ENCODE data around the gene PTAFR. TPM values are rescaled to one million over a fixed set of nuclear protein-coding genes. Genes with fewer than 3 reads are reported as not detected.
A peak's percentile ranks its signal among the peaks of the same experiment; 100 is the strongest.

PTAFR gene
- polyA plus RNA-seq (ENCODE audit: insufficient read length in 4 of 4) = 1 to 10 TPM; 2.3 to 3.9 (median 2.7) TPM

GRCh38 chr1:28176492-28177470 is at the start of gene PTAFR:
Gene PTAFR, minus strand, starts transcription at chr1:28176690. Its CDS starts 25,669 bp downstream, at chr1:28151021.
- no peak for DNase-seq (ENCODE audit: low read depth in 4 of 4, low spot score in 3 of 4)

GRCh38 chr1:28213315-28213714 is 36.8 kb upstream of the PTAFR start:
- no peak for DNase-seq (ENCODE audit: low read depth in 4 of 4, low spot score in 3 of 4)

DNA sequence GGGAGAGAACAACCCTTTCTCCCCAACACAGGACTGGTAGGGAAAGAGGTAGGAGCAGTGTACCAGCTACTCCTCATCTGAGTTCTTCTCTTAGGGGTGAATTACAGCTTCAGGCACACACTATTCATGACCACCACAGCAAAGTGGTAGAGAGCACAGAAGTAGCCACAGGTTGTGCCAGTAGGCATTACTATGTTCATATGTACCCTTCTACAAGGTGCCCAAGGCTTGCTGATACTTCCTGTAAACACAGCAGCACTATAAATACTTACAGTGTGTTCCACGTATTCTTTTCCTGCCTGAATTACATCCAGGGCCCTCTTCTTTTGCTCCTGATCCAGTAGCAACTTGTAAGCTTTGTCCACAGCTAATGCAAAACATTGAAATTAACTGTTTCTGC is 33.2 kb upstream of the PTAFR start:
- no peak for DNase-seq (ENCODE audit: low read depth in 4 of 4, low spot score in 3 of 4)

DNA sequence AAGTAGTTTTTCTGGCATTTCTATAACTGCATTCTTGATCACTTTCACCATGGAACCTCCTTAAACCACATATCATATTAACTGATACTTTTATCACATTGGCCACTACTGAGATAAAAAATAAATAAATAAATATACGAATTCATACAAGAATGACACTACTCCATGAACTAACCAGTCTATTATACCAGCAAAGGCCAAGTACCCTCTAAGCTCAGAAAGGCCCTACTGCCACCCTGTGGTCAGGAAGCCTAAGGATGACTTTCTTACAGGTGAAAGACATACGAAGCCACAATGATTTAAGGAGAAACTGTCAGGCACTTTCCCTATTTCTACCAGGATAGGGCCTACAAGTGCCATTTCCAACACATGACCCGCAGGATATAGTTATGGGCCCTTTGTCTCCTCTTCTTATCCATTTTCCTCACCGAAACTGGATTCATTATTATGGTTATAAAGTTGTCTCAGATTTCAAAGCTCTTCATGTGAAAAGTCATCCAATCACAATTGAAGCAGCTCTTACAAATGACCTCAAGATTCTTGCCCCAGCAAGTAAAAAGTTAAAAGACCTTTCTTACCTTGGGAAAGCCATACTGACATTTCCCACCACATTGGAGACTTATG is 32.4 kb upstream of the PTAFR start:
- peak in 2 of 4 donors; percentile 26 to 33 for DNase-seq (ENCODE audit: low read depth in 4 of 4, low spot score in 3 of 4)

- no peak for DNase-seq (ENCODE audit: low read depth in 4 of 4, low spot score in 3 of 4)
These were observed 28.8 kb upstream of the PTAFR start for GRCh38 chr1:28205243-28205642.

- DNase-seq (ENCODE audit: low read depth in 4 of 4, low spot score in 3 of 4) = no peak
These were observed 23.9 kb upstream of the PTAFR start for GRCh38 chr1:28200234-28200873.

DNA sequence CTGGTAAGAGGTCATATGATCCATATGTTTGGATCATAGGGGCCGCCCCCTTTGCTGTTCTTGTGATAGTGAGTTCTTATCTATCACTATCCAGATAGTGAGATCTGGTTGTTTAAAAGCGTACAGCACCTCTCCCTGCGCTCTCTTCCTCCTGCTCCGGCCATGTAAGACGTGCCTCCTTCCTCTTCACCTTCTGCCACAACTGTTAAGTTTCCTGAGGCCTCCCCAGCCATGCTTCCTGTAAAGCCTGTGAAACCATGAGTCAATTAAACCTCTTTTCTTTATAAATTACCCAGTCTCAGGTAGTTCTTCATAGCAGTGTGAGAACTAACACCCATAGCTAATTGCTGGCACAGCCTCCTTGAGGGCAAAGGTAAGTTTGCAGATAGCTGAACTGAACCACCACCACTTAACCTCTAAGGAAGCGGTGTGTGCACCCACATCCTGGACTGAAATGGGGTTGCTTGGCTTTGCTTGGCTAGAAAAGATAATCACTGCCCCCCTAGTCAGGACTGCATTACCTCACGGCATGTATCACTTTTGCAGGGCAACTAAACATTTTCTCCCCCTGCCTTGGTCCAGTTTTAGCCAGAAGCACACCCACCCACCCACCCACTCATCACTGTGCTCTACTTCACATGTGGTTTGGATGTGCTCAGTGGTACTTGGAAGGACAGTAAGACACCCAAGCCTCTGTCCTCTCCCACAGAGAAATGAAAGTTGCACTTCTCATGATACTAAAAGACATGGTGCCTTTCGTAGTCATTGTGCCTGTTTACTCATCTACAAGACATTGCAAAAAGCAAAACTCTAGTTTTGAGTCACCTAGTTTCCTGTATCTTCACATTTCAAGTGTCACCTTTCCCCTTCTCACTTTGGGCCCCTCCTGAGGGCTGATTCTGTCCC is 23.1 kb upstream of the PTAFR start:
- DNase-seq (ENCODE audit: low read depth in 4 of 4, low spot score in 3 of 4) = no peak

DNA sequence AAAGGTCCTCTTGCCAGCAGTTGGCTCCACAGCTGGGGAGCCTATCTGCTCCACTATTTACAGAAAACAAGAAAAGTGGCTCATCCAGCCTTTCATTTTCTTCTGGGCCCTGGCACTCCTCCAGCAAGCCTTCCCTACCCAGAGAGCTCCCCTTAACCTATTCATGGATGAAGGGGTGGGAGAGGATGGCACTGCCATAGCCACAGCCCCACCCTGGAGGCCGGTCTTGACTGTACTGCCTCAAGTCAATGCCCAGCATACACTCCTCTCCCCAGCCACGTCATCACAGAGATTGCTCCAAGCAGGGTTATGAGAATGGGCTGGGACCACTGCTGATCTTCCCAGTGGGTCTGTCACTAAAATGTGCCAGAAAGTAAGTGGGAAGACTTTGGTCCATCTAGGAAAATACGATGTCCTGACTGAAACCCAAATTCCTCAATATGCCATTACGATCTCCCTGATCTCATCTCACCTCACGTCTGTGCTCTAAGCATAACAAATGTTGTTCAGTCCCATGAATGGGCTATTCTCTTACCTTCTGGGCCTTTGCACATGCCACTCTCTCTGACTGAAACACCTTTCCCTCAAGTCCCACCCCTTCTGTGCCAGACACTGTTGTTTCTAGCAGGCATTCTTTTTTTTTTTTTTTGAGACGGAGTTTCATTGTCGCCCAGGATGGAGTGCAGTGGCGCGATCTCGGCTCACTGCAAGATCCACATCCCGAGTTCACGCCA is 21.4 kb upstream of the PTAFR start:
- no peak for DNase-seq (ENCODE audit: low read depth in 4 of 4, low spot score in 3 of 4)

- no peak for DNase-seq (ENCODE audit: low read depth in 4 of 4, low spot score in 3 of 4)
These were observed 19.8 kb upstream of the PTAFR start for GRCh38 chr1:28196330-28196729.

DNA sequence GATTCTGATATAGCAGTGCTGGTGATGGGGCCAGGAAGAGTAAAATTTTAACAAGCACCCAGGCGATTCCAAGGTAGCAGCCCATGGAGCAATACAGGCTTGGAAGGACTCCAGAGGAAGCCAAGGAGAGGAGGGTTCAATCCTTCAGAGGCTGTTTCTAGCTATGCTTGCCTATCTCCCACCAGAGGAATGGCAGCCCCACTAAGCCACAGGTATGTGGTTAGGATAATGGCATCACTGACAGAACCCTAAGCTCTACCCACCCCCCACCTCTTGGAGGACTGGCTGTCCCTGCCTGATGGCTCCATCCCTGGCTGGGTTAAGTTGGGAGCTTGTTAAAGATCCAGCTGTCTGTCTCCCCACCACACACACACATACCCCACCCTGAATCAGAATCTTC is 19.3 kb upstream of the PTAFR start:
- DNase-seq (ENCODE audit: low read depth in 4 of 4, low spot score in 3 of 4) = no peak

- DNase-seq (ENCODE audit: low read depth in 4 of 4, low spot score in 3 of 4) = no peak
These were observed 18.0 kb upstream of the PTAFR start for GRCh38 chr1:28194326-28195035.

DNA sequence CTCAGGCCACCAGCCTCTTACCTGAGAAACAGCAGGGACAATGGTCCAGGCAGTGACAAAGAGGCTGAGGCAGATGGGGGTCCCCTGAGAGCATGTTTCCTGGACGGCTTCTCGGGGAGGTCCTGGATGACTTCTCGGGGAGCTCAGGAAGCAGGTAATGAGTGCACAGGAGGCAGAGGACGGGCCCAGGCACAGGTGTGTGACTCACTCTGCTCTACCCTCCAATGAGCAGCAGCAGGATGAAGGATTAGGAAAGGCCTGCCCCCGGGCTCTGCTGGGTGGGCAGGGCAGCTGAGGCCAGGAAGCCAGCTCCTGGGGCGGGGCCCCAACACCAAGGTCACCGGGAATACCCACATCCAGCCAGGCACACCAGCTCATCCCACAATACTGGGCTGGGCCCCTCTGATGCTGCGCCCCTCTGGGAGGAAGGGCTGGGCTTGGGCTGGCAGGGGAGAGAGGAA is 17.2 kb upstream of the PTAFR start:
- DNase-seq (ENCODE audit: low read depth in 4 of 4, low spot score in 3 of 4) = no peak

DNA sequence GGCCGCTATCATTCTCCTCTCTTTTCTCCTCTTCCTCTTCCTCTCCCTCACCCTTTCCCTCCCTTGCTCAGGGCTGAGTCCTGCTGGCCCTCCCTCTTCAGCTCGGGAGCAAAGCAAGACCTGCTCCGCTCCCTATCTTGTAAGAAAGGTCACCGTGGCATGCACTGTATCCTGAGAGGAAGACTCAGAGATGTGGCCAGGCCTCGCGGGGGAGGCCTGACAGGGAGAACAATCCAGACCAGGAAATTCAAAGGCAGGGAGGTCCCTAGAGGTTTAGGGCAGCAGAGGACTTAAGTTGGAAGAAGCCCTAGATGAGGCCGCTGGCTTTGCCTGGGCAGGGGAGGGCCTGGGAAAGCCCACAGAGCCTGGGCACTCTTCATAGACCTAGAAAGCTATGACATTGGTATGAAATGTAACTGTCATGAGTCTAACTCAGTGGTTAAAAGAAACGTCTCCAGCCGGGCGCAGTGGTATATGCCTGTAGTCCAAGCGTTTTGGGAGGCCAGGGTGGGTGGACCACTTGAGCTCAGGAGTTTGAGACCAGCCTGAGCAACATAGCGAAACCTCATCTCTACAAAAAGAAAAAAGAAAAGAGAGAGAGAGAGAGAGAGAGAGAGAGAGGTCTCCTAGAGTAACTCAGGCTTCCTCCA is 14.6 kb upstream of the PTAFR start:
- DNase-seq (ENCODE audit: low read depth in 4 of 4, low spot score in 3 of 4) = no peak

GRCh38 chr1:28190337-28190979 is 14.0 kb upstream of the PTAFR start:
- no peak for DNase-seq (ENCODE audit: low read depth in 4 of 4, low spot score in 3 of 4)

DNA sequence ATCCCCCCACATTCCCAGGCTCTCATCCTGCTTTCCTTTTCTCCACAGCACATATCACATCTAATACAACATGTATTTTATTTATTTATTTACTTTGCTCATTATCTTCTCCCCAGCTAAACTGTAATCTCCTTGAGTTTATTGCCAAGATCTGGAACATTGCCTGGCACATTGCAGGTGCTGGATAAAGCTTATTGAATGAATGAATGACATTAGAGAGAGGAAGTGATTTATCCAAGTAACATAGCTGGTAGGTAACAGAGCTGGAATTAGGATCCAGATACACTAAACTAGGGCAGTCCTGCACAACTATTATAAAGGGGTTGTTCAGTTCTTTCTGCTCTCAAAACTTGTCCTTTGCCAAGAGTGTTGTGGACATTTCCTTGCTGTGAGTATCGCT is 8.6 kb upstream of the PTAFR start:
- no peak for DNase-seq (ENCODE audit: low read depth in 4 of 4, low spot score in 3 of 4)

GRCh38 chr1:28180306-28181305 is 4.1 kb upstream of the PTAFR start:
- no peak for DNase-seq (ENCODE audit: low read depth in 4 of 4, low spot score in 3 of 4)

Data from right renal pelvis (tissue), 4 donors.